ENCODE data around the gene ENOX2. TPM values are rescaled to one million over a fixed set of nuclear protein-coding genes. Genes with fewer than 3 reads are reported as not detected.

Gene ENOX2
- polyA plus RNA-seq, 3 donors = 6.8 to 22.1 (median 14.7) TPM

- Histone ChIP-seq H3K4me2 (replicated peaks; ENCODE audit: extremely low read depth, low read length, poor library complexity, severe bottlenecking) (no peak overlapping the region), H4K20me1 (ENCODE audit: insufficient read depth, low read length) (no peaks in the 10 kb centered on the region), H3K9me3 (replicated peaks in 1 of 2; ENCODE audit: control insufficient read depth in 1 of 2, insufficient read depth in 1 of 2, low read length in 2 of 2) (no peaks in the 10 kb centered on the region), H3K4me1 (ENCODE audit: control insufficient read depth in 1 of 2, insufficient read depth in 2 of 2, low read length in 2 of 2) (no peaks in the 10 kb centered on the region), H3K9ac (ENCODE audit: insufficient read depth, low read length, poor library complexity, severe bottlenecking) (no peak overlapping the region), H3K4me3 (replicated peaks in 1 of 3; ENCODE audit: low read depth in 2 of 3, low read length in 3 of 3) (no peak overlapping the region), H3K79me2 (ENCODE audit: insufficient read depth, low read length) (no peaks in the 10 kb centered on the region), H3K36me3 (replicated peaks in 1 of 2; ENCODE audit: control insufficient read depth in 1 of 2, insufficient read depth in 2 of 2, low read length in 2 of 2) (no peaks in the 10 kb centered on the region), H2AFZ (ENCODE audit: insufficient read depth, low read depth, low read length, poor library complexity, severe bottlenecking) (no peak overlapping the region), H3K27ac (ENCODE audit: low read depth in 1 of 2, low read length in 2 of 2) (no peak overlapping the region), H3K27me3 (ENCODE audit: control insufficient read depth in 2 of 2, insufficient read depth in 2 of 2, low read length in 2 of 2) (no peaks in the 10 kb centered on the region)
- no peak for TF ChIP-seq CTCF (IDR thresholded peaks at IDR 0.05)
- intact Hi-C loops (cut with micrococcal nuclease) = no loop called here
- DNase-seq = no peak
- H3K4me1 Mint-ChIP-seq = no peaks in the 10 kb centered on the region
- H3K36me3 Mint-ChIP-seq = no peaks in the 10 kb centered on the region
- no peak overlapping the region for H3K27ac Mint-ChIP-seq
- WGBS (ENCODE audit: insufficient coverage) = no CpG with 5 or more reads among the region's 4 CpGs
- peaks cover 0 to 3% (median 0%) of the 10 kb centered on the region in 3 donors for H3K27me3 Mint-ChIP-seq (ENCODE audit: low read depth in 3 of 3)
- H3K4me3 Mint-ChIP-seq = no peak overlapping the region
- H3K9me3 Mint-ChIP-seq = no peaks in the 10 kb centered on the region
These were observed 161.4 kb downstream of the ENOX2 start for GRCh38 chrX:130741584-130741983.

- Histone ChIP-seq H3K36me3 (replicated peaks in 1 of 2; ENCODE audit: control insufficient read depth in 1 of 2, insufficient read depth in 2 of 2, low read length in 2 of 2) (no peaks in the 10 kb centered on the region), H3K79me2 (ENCODE audit: insufficient read depth, low read length) (no peaks in the 10 kb centered on the region), H3K4me1 (ENCODE audit: control insufficient read depth in 1 of 2, insufficient read depth in 2 of 2, low read length in 2 of 2) (no peaks in the 10 kb centered on the region), H3K27me3 (ENCODE audit: control insufficient read depth in 2 of 2, insufficient read depth in 2 of 2, low read length in 2 of 2) (no peaks in the 10 kb centered on the region), H3K4me3 (replicated peaks in 1 of 3; ENCODE audit: low read depth in 2 of 3, low read length in 3 of 3) (no peak overlapping the region), H3K9ac (ENCODE audit: insufficient read depth, low read length, poor library complexity, severe bottlenecking) (no peak overlapping the region), H3K27ac (ENCODE audit: low read depth in 1 of 2, low read length in 2 of 2) (no peak overlapping the region), H2AFZ (ENCODE audit: insufficient read depth, low read depth, low read length, poor library complexity, severe bottlenecking) (no peak overlapping the region), H4K20me1 (ENCODE audit: insufficient read depth, low read length) (no peaks in the 10 kb centered on the region), H3K9me3 (replicated peaks in 1 of 2; ENCODE audit: control insufficient read depth in 1 of 2, insufficient read depth in 1 of 2, low read length in 2 of 2) (no peaks in the 10 kb centered on the region), H3K4me2 (replicated peaks; ENCODE audit: extremely low read depth, low read length, poor library complexity, severe bottlenecking) (no peak overlapping the region)
- no peak for TF ChIP-seq CTCF (IDR thresholded peaks at IDR 0.05)
- H3K9me3 Mint-ChIP-seq = no peaks in the 10 kb centered on the region
- no peaks in the 10 kb centered on the region for H3K36me3 Mint-ChIP-seq
- no peak overlapping the region for H3K27ac Mint-ChIP-seq
- intact Hi-C loops (cut with micrococcal nuclease) = no loop called here
- H3K27me3 Mint-ChIP-seq (ENCODE audit: low read depth in 3 of 3) = peaks cover 0 to 3% (median 0%) of the 10 kb centered on the region in 3 donors
- DNase-seq = no peak
- no CpG with 5 or more reads among the region's 3 CpGs for WGBS (ENCODE audit: insufficient coverage)
- H3K4me3 Mint-ChIP-seq = no peak overlapping the region
- no peaks in the 10 kb centered on the region for H3K4me1 Mint-ChIP-seq
These were observed 161.9 kb downstream of the ENOX2 start for GRCh38 chrX:130741151-130741550.

Measured in CD14-positive monocyte (primary cell).